Activated B cell treated with CpG ODN at 0.5 μM for 24 hours (primary cell): ENCODE measurements around the gene ANKRD34A. TPM values are rescaled to one million over a fixed set of nuclear protein-coding genes. Genes with fewer than 3 reads are reported as not detected.

Source experiments
- ATAC-seq: fragments of 200-7000 bp; cut with Tn5 transposase; one replicate; pipeline ENCODE4 v1.10.0; 2021; ENCODE audit warnings: low read depth, mild to moderate bottlenecking, moderate library complexity
- CTCF ChIA-PET: fragments of 350-600 bp; sonication (Branson Sonifier 250); formaldehyde crosslinking; loops from one replicate; lab custom pipeline; 2021; ENCODE audit warnings: antibody characterized with exemption; lab: Charles Lee
- POLR2A ChIA-PET: fragments of 350-600 bp; sonication (Branson Sonifier 250); formaldehyde crosslinking; loops from one replicate; lab custom pipeline; 2021; ENCODE audit warnings: antibody characterized with exemption; lab: Charles Lee
- DNase-seq: peaks from one replicate; pipeline ENCODE4 v3.0.0; 2022
- H3K27ac Mint-ChIP-seq: one replicate; pipeline ENCODE4 v1.8.0; 2020; ENCODE audit warnings: mixed read lengths
- H3K27me3 Mint-ChIP-seq: one replicate; pipeline ENCODE4 v1.8.0; 2021; ENCODE audit warnings: mixed read lengths
- H3K36me3 Mint-ChIP-seq: one replicate; pipeline ENCODE4 v1.8.0; 2021; ENCODE audit warnings: low read depth, mixed read lengths
- H3K4me1 Mint-ChIP-seq: one replicate; pipeline ENCODE4 v1.8.0; 2021; ENCODE audit warnings: mixed read lengths
- H3K4me3 Mint-ChIP-seq: one replicate; pipeline ENCODE4 v1.8.0; 2020; ENCODE audit warnings: mild to moderate bottlenecking, mixed read lengths
- H3K9me3 Mint-ChIP-seq: one replicate; pipeline ENCODE4 v1.8.0; 2020; ENCODE audit warnings: mixed read lengths
- CTCF ChIP-seq: fragments of 200-600 bp; IDR thresholded peaks from one replicate; pipeline ENCODE4 v1.8.0; 2022; ENCODE audit warnings: antibody characterized with exemption, mild to moderate bottlenecking
- intact Hi-C: fragments of 100-400 bp; cut with micrococcal nuclease; formaldehyde crosslinking; loops from one replicate; pipeline ENCODE4 v1.15.1; 2024
- total RNA-seq: library from RNA; stranded (reverse); gene quantifications from 2 replicates; pipeline ENCODE4 v1.2.3, GENCODE V29; 2022

Gene ANKRD34A
- total RNA-seq, 1 donor from 2014 or later: 1.4 TPM

- Mint-ChIP-seq H3K27ac (no peak overlapping the region), H3K36me3 (peaks cover 10% of the 10 kb centered on the region), H3K4me3 (no peak overlapping the region), H3K27me3 (no peaks in the 10 kb centered on the region), H3K9me3 (no peaks in the 10 kb centered on the region), H3K4me1 (no peaks in the 10 kb centered on the region)
- POLR2A ChIA-PET: interaction anchor here (0.6 to 13.5 kb wide), 23 partner anchors 11 to 135 kb away, joined by 3 to 579 read pairs (median 12); partner anchors contain the start of genes ANKRD34A, LIX1L, NUDT17 and PEX11B
- CTCF ChIA-PET: interaction anchor here (0.6 to 7.6 kb wide), 13 partner anchors 11 to 134 kb away, joined by 3 to 247 read pairs (median 7); partner anchors contain the start of genes ANKRD34A, LIX1L, NUDT17 and POLR3GL
- ATAC-seq (peak; percentile 81), DNase-seq (peak; percentile 55)
- TF ChIP-seq CTCF: no peak
- intact Hi-C loops: loop anchor here (1.0 to 2.0 kb wide), 6 partner anchors 8 to 120 kb away; partner anchors contain the start of genes ANKRD34A, LIX1L, PIAS3 and POLR3GL
These were observed 14.7 kb upstream of the ANKRD34A start for GRCh38 chr1:145978854-145979745.

- TF ChIP-seq CTCF: no peak
- no peak overlapping the region for H3K27ac Mint-ChIP-seq
- H3K36me3 Mint-ChIP-seq: peaks cover 10% of the 10 kb centered on the region
- POLR2A ChIA-PET: interaction anchor here (0.6 to 13.5 kb wide), 19 partner anchors 10 to 134 kb away, joined by 3 to 579 read pairs (median 18); partner anchors contain the start of genes ANKRD34A, LIX1L, NUDT17 and PEX11B
- intact Hi-C loops: loop anchor here (2.0 kb wide), 1 partner anchor 14 kb away; the partner anchor contains the start of genes ANKRD34A and POLR3GL
- no peaks in the 10 kb centered on the region for H3K9me3 Mint-ChIP-seq
- no peaks in the 10 kb centered on the region for H3K27me3 Mint-ChIP-seq
- CTCF ChIA-PET: interaction anchor here (0.9 to 7.6 kb wide), 12 partner anchors 12 to 133 kb away, joined by 3 to 247 read pairs (median 8); partner anchors contain the start of genes ANKRD34A, LIX1L, NUDT17 and POLR3GL
- no peak for ATAC-seq
- no peaks in the 10 kb centered on the region for H3K4me1 Mint-ChIP-seq
- DNase-seq: no peak
- no peak overlapping the region for H3K4me3 Mint-ChIP-seq
These were observed 14.1 kb upstream of the ANKRD34A start for GRCh38 chr1:145978471-145978853.

GRCh38 chr1:145977486-145978470 lies 13.4 kb upstream of the ANKRD34A start:
- ATAC-seq: peak; percentile 30
- Mint-ChIP-seq H3K27me3 (no peaks in the 10 kb centered on the region), H3K27ac (no peak overlapping the region), H3K4me1 (no peaks in the 10 kb centered on the region), H3K9me3 (no peaks in the 10 kb centered on the region), H3K36me3 (peaks cover 10% of the 10 kb centered on the region), H3K4me3 (no peak overlapping the region)
- ChIA-PET POLR2A (interaction anchor here (0.5 to 13.5 kb wide), 19 partner anchors 13 to 697 kb away, joined by 3 to 579 read pairs (median 11); partner anchors contain the start of genes ANKRD34A, LIX1L, NUDT17 and PEX11B), CTCF (interaction anchor here (0.7 to 7.6 kb wide), 21 partner anchors 9 to 133 kb away, joined by 3 to 247 read pairs (median 5); partner anchors contain the start of genes ANKRD34A, HJV, LIX1L and NUDT17)
- intact Hi-C loops: loop anchor here (1.0 to 2.0 kb wide), 4 partner anchors 13 to 50 kb away; partner anchors contain the start of genes ANKRD34A, POLR3GL and RBM8A
- DNase-seq: no peak
- TF ChIP-seq CTCF: no peak

GRCh38 chr1:145977016-145977415 lies 12.6 kb upstream of the ANKRD34A start:
- POLR2A ChIA-PET: interaction anchor here (1.0 to 13.5 kb wide), 10 partner anchors 12 to 132 kb away, joined by 4 to 579 read pairs (median 24); partner anchors contain the start of genes ANKRD34A, LIX1L, NUDT17 and POLR3GL
- ATAC-seq (no peak), DNase-seq (no peak)
- CTCF ChIA-PET: interaction anchor here (1.0 to 7.6 kb wide), 17 partner anchors 8 to 132 kb away, joined by 3 to 247 read pairs (median 5); partner anchors contain the start of genes ANKRD34A, HJV, LIX1L and NUDT17
- Mint-ChIP-seq H3K27me3 (no peaks in the 10 kb centered on the region), H3K27ac (no peak overlapping the region), H3K4me3 (no peak overlapping the region), H3K36me3 (peaks cover 10% of the 10 kb centered on the region), H3K4me1 (no peaks in the 10 kb centered on the region), H3K9me3 (no peaks in the 10 kb centered on the region)
- TF ChIP-seq CTCF: no peak
- intact Hi-C loops: loop anchor here (1.0 kb wide), 3 partner anchors 30 to 50 kb away; partner anchors contain the start of gene RBM8A
